ENCODE results near the gene AGRN.
"Not testable (repeated sequence)": the region's sequence is repeated elsewhere in the genome, so short reads cannot be mapped to it uniquely, and the experiment has no call there.

AGRN gene

DNA sequence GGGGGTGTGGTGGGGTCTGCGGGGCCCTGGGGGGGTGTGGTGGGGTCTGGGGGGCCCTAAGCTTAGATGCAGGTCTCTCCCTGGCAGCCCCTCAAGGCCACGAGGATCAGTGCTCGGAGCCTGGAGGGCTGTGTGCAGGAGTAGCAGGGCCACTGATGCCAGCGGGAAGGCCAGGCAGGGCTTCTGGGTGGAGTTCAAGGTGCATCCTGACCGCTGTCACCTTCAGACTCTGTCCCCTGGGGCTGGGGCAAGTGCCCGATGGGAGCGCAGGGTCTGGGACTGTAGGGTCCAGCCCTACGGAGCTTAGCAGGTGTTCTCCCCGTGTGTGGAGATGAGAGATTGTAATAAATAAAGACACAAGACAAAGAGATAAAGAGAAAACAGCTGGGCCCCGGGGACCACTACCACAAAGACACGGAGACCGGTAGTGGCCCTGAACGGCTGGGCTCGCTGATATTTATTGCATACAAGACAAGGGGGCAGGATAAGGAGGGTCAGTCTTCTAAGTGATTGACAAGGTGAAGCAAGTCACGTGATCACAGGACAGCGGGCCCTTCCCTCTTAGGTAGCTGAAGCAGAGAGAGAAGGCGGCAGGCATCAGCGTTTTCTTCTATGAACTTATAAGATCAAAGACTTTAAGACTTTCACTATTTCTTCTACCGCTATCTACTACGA is 45.5 kb downstream of the AGRN start:
- no peak for DNase-seq (ENCODE audit: low read depth in 1 of 2, low spot score in 1 of 2)

DNA sequence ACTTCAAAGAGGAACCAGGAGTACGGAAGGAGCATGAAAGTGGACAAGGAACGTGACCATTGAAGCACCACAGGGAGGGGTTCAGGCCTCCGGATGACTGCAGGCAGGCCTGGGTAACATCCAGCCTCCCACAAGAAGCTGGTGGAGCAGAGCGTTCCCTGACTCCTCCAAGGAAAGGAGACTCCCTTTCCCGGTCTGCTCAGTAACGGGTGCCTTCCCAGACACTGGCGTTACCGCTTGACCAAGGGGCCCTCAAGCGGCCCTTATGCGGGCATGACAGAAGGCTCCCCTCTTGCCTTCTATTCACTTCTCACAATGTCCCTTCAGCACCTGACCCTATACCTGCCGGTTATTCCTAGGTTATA is 46.0 kb downstream of the AGRN start:
- DNase-seq (ENCODE audit: low read depth in 1 of 2, low spot score in 1 of 2): not testable (repeated sequence)

DNA sequence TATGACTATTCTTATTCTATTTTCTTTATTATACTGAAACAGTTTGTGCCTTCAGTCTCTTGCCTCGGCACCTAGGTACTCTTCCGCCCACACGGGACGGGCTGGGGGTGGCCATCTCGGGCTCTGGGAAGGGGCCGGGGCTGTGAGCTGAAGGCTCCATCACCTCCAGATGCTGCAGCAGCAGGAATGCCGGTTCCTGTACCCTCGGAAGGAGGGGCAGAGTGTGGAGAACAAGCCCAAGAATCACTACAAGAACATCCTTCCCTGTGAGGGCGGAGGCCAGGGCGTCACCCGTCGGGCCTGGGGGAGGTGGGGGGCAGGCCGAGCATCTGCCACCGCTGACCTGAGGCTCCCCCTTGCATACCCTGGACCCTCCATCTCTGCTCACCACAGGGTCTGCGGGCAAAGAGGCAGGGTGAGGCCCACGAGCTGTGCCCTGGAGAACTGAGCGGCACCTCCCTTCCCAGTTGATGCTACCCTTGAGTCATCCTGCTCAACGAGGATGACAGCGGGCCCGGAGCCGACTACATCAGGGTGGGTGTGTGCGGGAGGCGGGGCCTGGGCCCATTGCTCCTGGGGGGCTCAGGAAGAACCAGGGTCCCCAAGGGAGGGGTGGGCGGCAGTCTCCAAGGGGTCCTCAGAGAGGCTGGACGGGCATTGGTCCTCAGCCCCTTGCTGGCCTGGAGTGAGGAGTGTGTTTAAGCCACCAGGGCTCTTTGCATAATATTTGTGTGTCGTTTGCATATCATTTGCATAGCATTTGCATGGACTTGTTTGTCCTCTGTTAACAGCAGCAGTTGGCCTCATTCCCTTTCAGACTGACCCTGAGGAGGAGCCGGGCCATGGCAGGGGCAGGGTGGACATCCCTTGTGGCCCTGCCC is 46.7 kb downstream of the AGRN start:
- no peak for DNase-seq (ENCODE audit: low read depth in 1 of 2, low spot score in 1 of 2)

DNA sequence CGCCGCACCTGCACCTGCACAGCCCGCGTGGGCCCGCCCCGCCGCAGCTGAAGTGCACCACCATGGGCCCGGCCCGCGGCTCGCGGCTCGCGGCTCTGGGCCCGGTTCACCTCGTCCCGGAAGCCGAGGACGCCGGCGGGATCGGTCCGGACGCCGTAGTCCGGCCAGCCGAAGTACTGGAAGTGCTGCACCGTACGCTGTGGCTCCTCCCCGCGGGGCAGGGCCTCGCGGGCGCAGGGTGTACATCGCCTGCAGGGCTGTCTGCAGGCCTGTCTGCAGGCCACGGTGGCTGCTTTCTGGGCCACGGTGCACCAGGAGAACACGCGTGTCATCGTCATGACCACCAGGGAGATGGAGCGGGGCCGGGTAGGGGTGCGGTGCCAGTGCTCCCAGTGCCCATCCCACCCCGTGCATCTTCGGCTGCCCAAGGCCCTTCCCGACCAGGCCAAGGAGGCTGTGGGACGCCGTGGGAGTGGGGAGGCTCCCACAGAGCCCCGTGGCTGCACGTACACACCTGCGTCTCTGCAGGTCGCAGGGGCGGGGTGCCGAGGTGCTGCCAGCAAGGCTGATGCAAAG is 47.5 kb downstream of the AGRN start:
- DNase-seq (ENCODE audit: low read depth in 1 of 2, low spot score in 1 of 2): no peak

DNA sequence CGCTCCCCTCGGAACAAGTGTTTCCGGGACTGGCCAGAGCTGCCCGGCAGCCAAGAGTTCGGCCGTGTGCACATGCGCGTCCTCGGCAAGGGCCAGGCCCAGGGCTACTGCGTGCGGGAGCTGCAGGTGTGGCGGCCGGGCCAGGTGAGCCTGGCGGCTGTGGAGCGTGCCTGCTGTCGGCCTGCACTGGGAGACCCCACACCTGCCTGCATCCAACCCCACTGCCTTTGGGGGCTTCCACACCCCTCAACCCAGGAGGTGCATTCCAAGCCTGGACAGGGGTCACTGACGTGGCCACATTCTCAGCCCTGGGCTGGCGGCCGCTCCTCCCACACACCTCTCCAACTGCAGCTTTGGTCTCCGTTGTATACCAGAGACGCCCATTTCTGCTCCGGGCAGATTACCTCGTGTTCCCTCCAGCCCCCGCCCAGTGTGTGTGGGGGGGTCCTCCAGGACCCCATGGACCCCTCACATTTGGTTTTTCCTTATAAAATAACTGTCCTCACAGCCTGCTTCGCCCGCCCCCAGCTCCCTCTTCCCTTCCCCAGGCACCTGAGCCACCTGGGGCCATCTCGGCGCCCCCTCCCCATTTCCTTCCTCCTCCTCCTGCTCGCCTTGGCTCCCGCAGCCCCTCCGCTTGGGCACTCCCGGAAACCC is 48.1 kb downstream of the AGRN start:
- DNase-seq (ENCODE audit: low read depth in 1 of 2, low spot score in 1 of 2): no peak

DNA sequence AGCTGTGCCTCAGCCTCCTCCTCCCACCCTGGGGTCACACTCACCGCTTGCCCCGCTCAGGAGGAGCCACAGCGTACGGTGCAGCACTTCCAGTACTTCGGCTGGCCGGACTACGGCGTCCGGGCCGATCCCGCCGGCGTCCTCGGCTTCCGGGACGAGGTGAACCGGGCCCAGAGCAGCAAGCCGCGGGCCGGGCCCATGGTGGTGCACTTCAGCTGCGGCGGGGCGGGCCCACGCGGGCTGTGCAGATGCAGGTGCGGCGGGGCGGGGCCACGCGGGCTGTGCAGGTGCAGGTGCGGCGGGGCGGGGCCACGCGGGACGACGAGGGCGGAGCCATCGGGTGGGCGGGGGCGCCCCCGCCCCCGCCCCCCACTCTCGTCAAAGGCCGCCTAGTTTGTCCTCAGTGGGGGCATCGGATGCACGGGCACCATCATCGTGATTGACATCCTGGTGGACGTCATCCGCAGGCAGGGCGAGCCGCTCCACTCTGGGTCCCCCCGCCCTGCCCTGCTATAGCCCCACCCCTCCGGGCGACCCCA is 48.7 kb downstream of the AGRN start:
- DNase-seq (ENCODE audit: low read depth in 1 of 2, low spot score in 1 of 2): no peak

DNA sequence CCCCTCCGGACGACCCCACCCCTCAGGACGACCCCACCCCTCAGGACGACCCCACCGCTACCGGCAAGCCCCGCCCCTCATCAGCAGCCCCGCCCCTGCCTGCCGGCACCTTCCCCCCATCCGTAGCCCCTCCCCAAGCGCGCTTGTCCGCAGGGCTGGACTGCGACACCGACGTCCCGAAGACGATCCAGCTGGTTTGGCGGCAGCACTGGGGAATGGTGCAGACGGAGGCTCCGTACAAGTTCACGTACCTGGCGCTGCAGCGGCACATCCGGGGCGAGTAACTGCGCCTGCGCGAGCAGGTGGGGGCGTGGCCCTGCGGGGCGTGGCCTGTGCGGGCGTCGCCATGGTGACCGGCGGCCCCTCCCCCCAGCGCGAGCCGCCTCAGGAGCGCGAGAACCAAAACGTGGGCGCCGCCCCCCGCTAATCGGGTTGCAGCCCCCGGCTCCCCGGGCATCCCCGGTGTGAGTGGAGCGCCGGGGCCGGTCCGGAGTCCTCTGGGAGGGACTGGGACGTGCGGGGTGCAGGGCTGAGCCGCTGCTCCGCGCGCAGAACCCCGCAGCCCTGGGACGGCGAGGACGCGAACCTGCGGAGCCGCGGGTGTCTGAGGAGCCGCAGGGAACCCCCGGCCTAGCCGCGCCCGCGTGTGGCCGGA is 49.3 kb downstream of the AGRN start:
- DNase-seq (ENCODE audit: low read depth in 1 of 2, low spot score in 1 of 2): peak; percentile 81 to 86

DNA sequence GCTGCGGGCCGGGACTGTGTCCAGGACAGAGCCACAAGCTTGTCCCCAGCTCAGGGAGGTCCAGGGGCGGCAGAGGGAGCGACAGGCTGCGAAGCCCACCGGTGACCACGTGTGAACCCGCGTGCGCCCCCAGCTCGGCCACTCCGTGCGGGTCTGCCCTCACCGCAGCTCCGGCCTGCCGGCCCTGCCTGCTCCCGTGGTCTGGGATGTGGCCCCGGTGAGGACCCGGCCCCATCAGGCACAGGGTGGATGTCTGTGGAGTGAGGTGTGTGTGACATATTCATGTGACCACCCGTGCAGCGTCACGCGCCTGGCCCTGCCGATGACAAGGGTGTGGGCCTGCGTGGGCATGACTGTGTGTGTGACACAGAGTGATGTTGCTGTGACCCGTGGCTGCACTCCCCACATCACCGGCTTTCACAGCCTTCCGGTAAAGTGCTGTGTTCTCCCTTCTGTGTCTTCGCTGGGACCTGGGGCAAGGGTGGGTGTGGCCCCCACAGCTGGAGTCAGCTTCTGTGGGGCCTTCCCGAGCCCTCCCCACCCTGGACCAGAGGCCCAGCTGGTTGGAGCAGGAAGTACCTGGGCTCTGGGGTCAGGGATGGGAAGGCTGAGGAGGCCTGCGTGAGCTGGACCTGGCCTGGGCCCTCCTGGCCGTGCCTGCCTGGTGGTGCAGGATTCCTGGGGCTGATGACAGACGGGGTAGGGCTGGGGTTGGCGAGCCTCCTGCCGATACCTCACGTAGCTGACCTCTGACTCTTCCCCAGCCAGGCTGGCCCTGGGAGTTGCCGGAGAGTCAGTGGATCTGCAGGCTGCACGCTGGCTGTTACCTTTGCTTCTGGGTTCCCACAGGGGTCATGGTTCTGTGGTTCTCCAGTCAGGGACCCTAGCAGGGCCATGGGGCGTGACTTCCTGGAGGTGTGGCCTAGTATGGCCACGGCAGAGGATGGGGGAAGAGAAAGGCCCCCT is 50.1 kb downstream of the AGRN start:
- DNase-seq (ENCODE audit: low read depth in 1 of 2, low spot score in 1 of 2): no peak

DNA sequence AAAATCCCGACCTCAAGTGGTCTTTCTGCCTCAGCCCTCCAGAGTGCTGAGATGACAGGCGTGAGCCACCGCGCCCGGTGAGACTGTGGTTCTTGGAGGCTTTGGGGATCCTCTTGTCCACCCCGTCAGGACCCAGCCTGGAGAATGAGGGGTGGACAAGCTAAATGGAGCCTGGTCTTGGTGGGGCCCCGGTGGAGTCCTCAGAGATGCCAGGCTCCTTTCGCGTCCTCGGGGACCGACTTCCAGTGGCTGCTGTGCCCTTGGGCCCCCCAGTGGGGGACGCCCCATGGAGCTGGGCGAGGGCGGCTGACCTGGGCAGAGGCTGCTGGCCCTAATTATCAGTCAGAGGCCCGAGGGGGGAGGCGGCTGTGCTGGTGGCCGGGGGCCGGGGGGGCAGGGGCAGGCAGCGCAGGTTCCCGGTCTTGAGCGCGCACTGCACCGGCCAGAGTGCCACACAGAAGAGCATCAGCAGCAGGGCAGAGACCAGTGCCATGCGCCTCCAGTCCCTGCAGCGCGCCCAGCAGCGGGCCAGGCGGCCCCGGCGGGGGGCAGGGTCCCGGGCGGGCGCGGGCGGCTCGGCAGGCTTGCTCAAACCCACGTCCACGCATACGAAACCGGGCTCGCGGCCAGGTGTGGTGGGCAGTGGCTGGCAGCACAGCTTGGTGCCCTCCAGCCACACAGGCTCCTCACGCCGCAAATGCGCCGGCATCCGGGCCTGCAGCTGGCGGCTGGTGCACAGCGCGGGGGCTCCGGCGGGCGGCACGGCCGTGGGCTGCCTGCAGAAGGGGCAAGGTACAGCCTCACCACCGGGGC is 51.8 kb downstream of the AGRN start:
- DNase-seq (ENCODE audit: low read depth in 1 of 2, low spot score in 1 of 2): no peak

DNA sequence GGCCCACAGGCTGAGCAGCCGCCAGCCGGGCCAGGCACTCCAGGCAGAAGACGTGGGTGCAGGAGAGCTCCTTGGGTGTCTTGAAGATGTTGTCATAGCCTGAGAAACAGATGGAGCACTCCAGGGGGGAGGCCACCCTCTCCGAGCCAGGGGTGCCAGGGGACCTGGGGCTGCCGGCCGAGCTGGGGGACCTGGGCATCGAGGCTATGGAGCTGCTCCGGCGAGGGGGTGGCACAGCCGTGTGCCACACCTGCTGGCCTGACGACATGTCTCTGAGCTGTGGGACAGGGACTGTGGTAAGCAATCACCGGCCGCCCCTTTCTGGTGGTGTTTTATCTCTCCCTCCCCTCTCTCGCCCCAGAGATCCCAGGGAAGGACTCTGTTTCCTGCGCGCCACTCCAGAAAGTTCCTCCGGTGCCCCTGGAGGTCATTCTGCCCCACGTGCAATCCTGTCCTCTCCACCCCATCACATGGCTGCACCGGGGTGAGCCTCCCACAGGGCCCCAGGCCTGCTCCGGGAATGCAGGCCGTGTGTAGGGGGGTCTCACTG is 52.5 kb downstream of the AGRN start:
- DNase-seq (ENCODE audit: low read depth in 1 of 2, low spot score in 1 of 2): no peak

DNA sequence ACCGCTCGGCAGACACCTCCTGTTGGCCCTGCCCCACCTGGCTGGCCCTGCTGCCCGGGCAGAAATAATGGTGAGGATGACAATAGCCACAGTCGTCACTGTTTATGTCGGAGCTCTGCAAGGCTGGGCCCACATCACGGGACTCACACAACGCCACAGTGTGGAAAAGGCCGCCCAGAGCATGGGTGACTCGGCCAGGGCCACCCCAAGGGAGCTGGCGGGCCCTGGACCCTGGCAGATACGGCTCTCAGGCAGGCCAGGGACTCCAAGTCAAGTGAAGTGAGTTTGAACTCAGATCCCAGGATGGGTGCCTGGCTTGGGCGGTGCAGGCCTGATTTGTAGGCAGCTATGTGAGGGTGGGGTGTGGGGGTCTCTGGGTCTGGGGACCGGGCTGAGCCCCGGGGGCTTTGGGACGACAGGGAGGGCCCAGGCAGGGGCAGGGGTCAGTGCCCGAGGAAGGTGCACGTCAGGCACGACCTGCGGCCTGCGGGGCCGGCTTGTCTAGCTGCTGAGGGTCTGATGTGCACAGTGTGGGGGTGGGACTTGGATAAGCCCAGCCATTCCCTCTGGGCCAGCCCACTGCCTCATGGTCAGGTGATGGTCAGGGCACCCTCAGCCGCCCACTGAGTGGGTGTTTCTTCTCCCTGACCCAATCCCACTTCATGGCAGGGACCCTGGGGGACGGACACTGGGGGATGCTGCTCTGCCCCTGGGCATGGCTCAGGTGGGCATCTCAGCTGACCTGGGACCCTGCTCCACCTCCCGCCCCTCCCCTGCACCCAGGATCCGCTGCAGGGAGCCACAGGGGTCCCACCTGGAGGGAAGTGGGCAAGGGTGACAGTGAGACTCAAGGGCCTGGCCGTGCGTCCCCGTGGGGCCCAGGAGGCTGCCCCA is 53.2 kb downstream of the AGRN start:
- no peak for DNase-seq (ENCODE audit: low read depth in 1 of 2, low spot score in 1 of 2)

DNA sequence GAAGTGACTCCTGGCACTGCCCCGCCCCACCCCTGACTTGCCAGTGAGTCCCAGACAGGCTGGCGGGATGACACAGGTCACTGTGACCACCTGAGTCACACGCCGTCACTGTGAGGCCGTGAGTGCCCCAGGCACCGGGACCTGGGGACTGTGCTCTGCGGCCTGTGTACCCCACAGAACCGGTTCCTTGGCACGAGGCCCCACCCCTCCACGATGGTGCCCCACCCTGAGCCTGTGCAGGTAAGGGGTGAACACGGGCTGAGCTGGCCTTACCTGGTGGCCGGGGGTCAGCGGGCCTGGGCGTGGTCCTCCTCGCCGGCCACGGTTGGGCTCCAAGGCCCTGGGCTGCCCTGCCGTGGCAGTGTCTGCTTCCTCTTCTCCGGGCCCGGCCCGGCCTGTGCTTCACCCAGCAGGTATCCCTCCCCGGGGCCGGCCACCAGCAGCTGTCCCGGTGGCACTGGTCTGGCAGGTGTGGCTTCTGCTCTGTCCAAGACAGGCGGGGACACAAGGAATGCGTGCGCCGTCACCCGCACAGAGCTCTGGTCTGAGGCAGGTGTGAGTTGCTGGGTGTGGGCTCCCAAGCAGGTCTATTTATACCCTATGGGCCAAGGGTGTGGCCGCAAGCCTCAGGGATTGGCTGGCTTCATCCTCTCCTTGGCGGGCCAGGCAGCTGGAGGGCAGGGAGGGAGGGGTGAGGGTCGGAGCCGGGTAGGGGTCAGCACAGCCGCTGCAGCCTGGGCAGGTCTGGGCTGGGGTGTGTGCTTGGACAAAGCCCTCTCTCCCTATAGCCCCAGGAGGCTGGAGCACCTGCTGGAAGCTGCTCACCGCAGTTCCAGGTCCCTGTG is 54.0 kb downstream of the AGRN start, which contains the start of gene RNF223:
RNF223 (minus strand) TSS at position 564 of the 845 bp plus-strand sequence. CDS start 1,740 bp downstream, outside the sequence.
- no peak for DNase-seq (ENCODE audit: low read depth in 1 of 2, low spot score in 1 of 2)

DNA sequence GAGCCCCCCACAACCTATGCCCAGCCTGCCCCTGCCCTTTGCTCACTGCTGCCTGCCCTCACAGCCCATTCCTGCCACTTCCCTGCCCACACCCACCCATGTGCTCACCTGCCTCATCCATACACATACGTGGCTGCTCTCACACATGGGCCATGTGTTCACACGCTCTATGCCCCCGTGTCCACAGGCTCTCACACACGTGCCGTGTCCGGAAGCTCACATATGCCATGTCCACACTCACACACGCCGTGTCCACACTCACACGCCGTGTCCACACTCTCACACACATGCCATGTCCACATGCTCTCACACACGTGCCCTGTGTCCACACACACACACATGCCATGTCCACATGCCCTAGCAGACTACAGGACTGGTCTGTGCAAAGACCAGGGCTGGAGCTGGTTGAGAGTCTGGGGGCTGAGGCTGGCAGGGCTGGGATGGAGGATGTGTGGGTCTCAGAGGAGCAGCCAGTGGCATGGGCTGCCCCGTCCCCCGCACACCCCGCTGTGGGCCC is 54.8 kb downstream of the AGRN start:
- no peak for DNase-seq (ENCODE audit: low read depth in 1 of 2, low spot score in 1 of 2)

DNA sequence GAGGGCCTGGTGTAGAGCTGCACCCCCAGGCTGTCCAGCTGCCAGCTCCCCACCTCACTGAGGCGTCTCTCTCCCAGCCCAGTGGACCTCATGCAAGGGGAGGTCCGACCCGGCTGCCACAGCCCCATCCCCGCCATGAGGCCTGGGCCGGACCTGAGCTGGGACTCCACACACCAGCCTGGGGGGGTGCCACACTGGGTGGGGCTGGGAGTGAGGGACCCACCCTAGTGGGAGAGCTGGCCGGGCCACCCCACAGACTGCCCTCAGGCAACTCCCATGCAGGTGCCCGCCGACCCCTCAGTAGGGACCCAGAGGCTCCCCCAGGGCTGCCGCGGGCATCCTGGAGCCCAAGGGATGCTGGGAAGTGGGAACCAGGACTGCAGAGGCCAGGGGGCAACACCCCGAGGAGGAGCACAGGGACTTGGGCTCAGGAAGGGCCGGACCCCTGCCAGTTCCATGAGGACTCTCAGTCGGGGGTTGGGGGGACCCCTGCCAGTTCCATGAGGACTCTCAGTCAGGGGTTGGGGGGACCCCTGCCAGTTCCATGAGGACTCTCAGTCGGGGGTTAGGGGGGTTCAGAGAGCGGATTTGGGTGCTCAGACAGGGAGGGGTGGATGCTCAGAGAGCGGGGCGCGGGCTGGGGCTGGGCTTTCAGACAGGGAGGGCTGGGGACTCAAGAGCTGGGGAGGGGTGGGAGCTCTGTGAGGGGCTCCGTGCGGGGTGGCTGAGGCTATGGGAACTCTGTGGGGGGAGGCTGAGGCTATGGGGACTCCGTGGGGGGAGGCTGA is 55.4 kb downstream of the AGRN start:
- DNase-seq (ENCODE audit: low read depth in 1 of 2, low spot score in 1 of 2): no peak

DNA sequence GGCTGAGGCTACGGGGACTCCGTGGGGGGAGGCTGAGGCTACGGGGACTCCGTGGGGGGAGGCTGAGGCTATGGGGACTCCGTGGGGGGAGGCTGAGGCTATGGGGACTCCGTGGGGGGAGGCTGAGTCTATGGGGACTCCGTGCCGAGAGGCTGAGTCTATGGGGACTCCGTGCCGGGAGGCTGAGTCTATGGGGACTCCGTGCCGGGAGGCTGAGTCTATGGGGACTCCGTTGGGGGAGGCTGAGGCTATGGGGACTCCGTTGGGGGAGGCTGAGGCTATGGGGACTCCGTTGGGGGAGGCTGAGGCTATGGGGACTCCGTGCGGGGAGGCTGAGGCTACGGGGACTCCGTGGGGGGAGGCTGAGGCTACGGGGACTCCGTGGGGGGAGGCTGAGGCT is 57.5 kb downstream of the AGRN start:
- not testable (repeated sequence) for DNase-seq (ENCODE audit: low read depth in 1 of 2, low spot score in 1 of 2)

Measured in activated CD4-positive, alpha-beta T cell treated with anti-CD3 and anti-CD28 coated beads, Interleukin-2, amount 50 U/mL, for 24 hours (primary cell).